Sigmoid colon (tissue), 7 donors: ENCODE measurements around the gene ZSCAN21. TPM values are rescaled to one million over a fixed set of nuclear protein-coding genes. Genes with fewer than 3 reads are reported as not detected.
"Not testable (repeated sequence)": the region's sequence is repeated elsewhere in the genome, so short reads cannot be mapped to it uniquely, and the experiment has no call there.

Experiments
- DNase-seq: peaks from one replicate; pipeline ENCODE4 v3.0.0-alpha.2; 2019
- H3K27ac ChIP-seq, 4 donors: fragments of 200-600 bp; sonication (generic); one replicate each; pipeline ENCODE4 v1.5.1; 2016 to 2019; ENCODE audit warnings: mild to moderate bottlenecking in 1 of 4
- H3K27me3 ChIP-seq, 3 donors: fragments of 200-600 bp; sonication (generic); one replicate each; pipeline ENCODE4 v1.5.1; 2019; ENCODE audit warnings: mild to moderate bottlenecking in 1 of 3
- H3K36me3 ChIP-seq, 4 donors: fragments of 200-600 bp; sonication (generic); one replicate each; pipeline ENCODE4 v1.5.1; 2016 to 2019
- H3K4me1 ChIP-seq, 4 donors: fragments of 200-600 bp; sonication (generic); one replicate each; pipeline ENCODE4 v1.5.1; 2017 to 2019
- H3K4me3 ChIP-seq, 4 donors: fragments of 200-600 bp; sonication (generic); one replicate each; pipeline ENCODE4 v1.5.1; 2017 to 2019; ENCODE audit warnings: mild to moderate bottlenecking in 2 of 4, moderate library complexity in 1 of 4
- H3K9me3 ChIP-seq, 4 donors: fragments of 200-600 bp in 3 of 4; sonication (generic) in 3 of 4; one replicate each; pipeline versions ENCODE4 v1.5.1 to v1.6.1; 2013 to 2019
- EP300 ChIP-seq, 4 donors: sonication (generic); formaldehyde crosslinking; IDR thresholded peaks; one replicate each; pipeline ENCODE4 v1.6.1; 2017; ENCODE audit warnings: antibody characterized with exemption in 4 of 4
- POLR2A ChIP-seq, 2 donors: fragments of 450-650 bp; IDR thresholded peaks; one replicate each; pipeline ENCODE4 v1.6.1; 2016; ENCODE audit warnings: antibody characterized with exemption in 2 of 2, mild to moderate bottlenecking in 2 of 2, moderate library complexity in 2 of 2
- POLR2AphosphoS5 ChIP-seq, 4 donors: sonication (generic); formaldehyde crosslinking; IDR thresholded peaks; one replicate each; pipeline ENCODE4 v1.6.1; 2017; ENCODE audit warnings: antibody characterized with exemption in 4 of 4
- WGBS, 2 donors: extraction: QIAGEN DNeasy Blood & Tissue Kit; methylation state at CpG; one replicate each; pipeline ENCODE4 v1.1.7; 2013; 5-methylcytosine and 5-hydroxymethylcytosine counted together
- intact Hi-C: fragments of 100-400 bp; cut with DNase I; formaldehyde crosslinking; loops from one replicate; pipeline ENCODE4 v1.15.1; 2023
- polyA plus RNA-seq, 3 donors: library from polyadenylated mRNA; stranded (reverse); fragments of 200-250 nt; gene quantifications; one replicate each; pipeline ENCODE4 v1.2.3, GENCODE V29; 2013
- total RNA-seq, 4 donors: library from RNA; depleted of rRNA; stranded (reverse); fragments of >200 nt; gene quantifications; one replicate each; pipeline ENCODE4 v1.1.0, GENCODE V29; 2016
- TF ChIP-seq, protein P1 (sequence below), 4 experiments: fragments of 450-650 bp in 3 of 4; fragments of 200-600 bp in 1 of 4; IDR thresholded peaks; one replicate each; pipeline ENCODE4 v1.5.1; 2016 to 2019; ENCODE audit warnings: antibody characterized with exemption in 4 of 4, mild to moderate bottlenecking in 3 of 4, moderate library complexity in 2 of 4
- donor health status: healthy with polysubstance abuse.
- donor health status: Bipolar disorder and iron deficiency.
- donor health status: healthy.

The ZSCAN21 gene
- total and polyA plus RNA-seq, 7 donors = 4.2 to 21.8 (median 14.7) TPM

DNA sequence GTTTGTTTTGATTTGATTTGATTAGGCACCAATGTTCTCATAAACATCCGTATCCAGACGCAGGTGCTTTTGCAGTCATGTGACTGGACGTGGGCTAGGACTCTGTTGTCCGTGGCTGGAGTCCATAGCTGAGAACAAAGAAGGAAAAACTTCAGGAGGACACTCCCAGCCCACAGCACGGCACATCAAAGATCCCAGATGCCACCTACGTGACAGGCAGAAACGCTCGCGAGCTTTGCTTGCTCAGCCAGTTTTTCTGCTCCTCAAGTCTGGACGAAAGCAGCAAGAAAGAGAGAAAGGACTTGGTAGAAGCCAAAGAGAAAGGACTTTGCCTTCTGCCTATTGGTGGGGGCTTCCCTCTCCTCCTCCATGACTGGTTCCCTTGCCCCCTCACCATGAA lies 41.0 kb upstream of the ZSCAN21 start:
- Histone ChIP-seq H3K4me1 (no peaks in the 10 kb centered on the region), H3K27me3 (no peaks in the 10 kb centered on the region), H3K36me3 (no peaks in the 10 kb centered on the region), H3K4me3 (no peak overlapping the region), H3K27ac (no peak overlapping the region), H3K9me3 (no peaks in the 10 kb centered on the region)
- no peak for DNase-seq
- TF ChIP-seq POLR2AphosphoS5 (IDR thresholded peaks at IDR 0.05) (no peak), EP300 (IDR thresholded peaks at IDR 0.05) (no peak), POLR2A (IDR thresholded peaks at IDR 0.05) (no peak)
- TF ChIP-seq, protein P1, sequence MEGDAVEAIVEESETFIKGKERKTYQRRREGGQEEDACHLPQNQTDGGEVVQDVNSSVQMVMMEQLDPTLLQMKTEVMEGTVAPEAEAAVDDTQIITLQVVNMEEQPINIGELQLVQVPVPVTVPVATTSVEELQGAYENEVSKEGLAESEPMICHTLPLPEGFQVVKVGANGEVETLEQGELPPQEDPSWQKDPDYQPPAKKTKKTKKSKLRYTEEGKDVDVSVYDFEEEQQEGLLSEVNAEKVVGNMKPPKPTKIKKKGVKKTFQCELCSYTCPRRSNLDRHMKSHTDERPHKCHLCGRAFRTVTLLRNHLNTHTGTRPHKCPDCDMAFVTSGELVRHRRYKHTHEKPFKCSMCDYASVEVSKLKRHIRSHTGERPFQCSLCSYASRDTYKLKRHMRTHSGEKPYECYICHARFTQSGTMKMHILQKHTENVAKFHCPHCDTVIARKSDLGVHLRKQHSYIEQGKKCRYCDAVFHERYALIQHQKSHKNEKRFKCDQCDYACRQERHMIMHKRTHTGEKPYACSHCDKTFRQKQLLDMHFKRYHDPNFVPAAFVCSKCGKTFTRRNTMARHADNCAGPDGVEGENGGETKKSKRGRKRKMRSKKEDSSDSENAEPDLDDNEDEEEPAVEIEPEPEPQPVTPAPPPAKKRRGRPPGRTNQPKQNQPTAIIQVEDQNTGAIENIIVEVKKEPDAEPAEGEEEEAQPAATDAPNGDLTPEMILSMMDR (IDR thresholded peaks at IDR 0.05) = no peak
- WGBS, 2 donors = 12 to 66% methylated on average over 10 of the region's 10 CpGs
- intact Hi-C loops = no loop called here

- 64 to 86% methylated on average over 8 of the region's 8 CpGs for WGBS, 2 donors
- H3K27ac ChIP-seq, intact Hi-C loops, H3K27me3 ChIP-seq, H3K4me3 ChIP-seq, H3K4me1 ChIP-seq, H3K9me3 ChIP-seq, H3K36me3 ChIP-seq, DNase-seq: not testable (repeated sequence)
Observed at GRCh38 chr7:100009952-100010351, 39.6 kb upstream of the ZSCAN21 start.

DNA sequence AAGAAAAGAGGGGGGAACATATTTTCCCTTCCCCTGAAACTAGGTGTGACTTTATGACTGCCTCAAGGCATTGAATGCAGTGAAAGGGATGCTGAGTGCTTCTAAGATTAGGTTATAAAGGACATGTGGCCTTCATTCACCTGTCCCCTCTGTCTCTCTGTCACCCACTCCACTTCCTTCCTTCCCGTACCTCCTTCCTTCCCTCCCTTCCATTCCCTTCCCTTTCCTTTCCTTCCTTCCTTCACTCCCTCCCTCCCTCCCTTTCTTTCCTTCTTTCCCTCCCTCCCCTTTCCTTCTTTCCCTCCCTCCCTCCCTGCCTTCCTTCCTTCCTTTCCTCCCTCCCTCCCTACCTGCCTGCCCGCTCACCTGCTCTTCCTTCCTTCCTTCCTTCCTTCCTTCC lies 38.7 kb upstream of the ZSCAN21 start:
- Histone ChIP-seq H3K27ac (no peak overlapping the region), H3K9me3 (no peaks in the 10 kb centered on the region), H3K4me1 (peaks cover 0 to 6% (median 5%) of the 10 kb centered on the region in 4 donors), H3K36me3 (no peaks in the 10 kb centered on the region), H3K27me3 (no peaks in the 10 kb centered on the region), H3K4me3 (no peak overlapping the region)
- intact Hi-C loops = no loop called here
- TF ChIP-seq POLR2AphosphoS5 (IDR thresholded peaks at IDR 0.05) (no peak), EP300 (IDR thresholded peaks at IDR 0.05) (no peak), POLR2A (IDR thresholded peaks at IDR 0.05) (no peak)
- TF ChIP-seq, protein P1 (IDR thresholded peaks at IDR 0.05) = no peak
- DNase-seq = no peak
- 75 to 86% methylated on average over 2 of the region's 2 CpGs for WGBS, 2 donors

DNA sequence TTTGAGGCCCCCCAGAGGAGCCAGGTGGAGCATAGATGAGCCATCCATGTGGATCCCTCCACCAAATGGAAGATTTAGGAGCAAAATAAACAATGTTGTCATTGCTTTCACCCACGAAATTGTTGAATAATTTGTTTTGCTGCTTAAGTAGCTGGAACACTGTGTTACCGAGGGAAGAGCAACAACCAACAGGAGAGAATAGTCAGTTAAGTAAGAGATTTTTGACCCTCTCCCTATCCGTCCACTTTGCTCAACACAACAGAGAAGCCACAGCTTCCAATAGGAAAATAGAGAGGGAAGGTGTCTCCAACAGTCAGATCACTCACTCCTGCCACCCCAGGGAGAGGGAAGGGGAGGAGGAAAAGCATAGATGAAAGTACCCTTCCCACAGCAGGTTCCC lies 38.1 kb upstream of the ZSCAN21 start:
- Histone ChIP-seq H3K27ac (no peak overlapping the region), H3K4me1 (peaks cover 0 to 12% (median 9%) of the 10 kb centered on the region in 4 donors), H3K27me3 (no peaks in the 10 kb centered on the region), H3K4me3 (no peak overlapping the region), H3K36me3 (no peaks in the 10 kb centered on the region), H3K9me3 (no peaks in the 10 kb centered on the region)
- WGBS, 2 donors = 62 to 66% methylated on average over 3 of the region's 3 CpGs
- no peak for TF ChIP-seq EP300 (IDR thresholded peaks at IDR 0.05)
- no peak for TF ChIP-seq POLR2AphosphoS5 (IDR thresholded peaks at IDR 0.05)
- TF ChIP-seq, protein P1 (IDR thresholded peaks at IDR 0.05) = no peak
- no peak for TF ChIP-seq POLR2A (IDR thresholded peaks at IDR 0.05)
- DNase-seq = no peak
- intact Hi-C loops = no loop called here

DNA sequence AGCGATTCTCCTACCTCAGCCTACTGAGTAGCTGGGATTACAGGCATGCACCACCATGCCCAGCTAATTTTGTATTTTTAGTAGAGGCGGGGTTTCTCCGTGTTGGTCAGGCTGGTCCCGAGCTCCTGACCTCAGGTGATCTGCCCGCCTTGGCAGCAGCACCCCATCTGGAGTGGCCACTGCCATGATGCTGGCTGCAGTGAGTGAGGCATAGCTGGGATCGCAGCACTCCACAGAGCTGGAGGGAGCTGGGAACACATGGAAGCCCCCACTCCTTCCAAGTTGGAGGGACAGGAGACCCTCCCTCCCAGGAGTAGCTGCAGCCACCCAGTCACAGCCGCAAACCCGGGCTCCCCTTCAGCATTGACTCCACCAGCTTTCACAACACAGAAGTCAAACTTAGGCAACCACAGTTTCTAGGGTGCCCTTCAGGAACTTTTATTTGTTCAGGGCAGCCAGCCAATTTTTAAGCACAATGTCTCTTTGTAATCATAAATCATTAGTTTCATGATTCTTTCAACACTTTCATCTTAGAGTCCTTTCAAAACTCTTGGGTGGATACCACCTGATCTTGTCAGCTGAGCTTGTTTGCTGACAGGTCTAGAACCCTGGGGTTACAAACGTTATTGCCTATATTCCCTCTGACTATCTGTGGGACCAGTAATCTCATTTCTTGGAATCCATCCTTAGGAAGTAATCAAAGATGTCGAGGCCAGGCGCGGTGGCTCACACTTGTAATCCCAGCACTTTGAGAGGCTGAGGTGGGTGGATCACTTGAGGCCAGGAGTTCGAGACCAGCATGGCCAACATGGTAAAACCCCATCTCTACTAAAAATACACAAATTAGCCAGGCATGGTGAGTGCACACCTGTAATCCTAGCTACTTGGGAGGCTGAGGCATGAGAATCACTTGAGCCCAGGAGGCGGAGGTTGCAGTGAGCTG lies 36.9 kb upstream of the ZSCAN21 start:
- H3K9me3 ChIP-seq, H3K4me3 ChIP-seq, DNase-seq, H3K36me3 ChIP-seq, intact Hi-C loops, H3K27ac ChIP-seq, H3K27me3 ChIP-seq: not testable (repeated sequence)
- 39 to 64% methylated on average over 14 of the region's 14 CpGs for WGBS, 2 donors
- peaks cover 0 to 23% (median 20%) of the 10 kb centered on the region in 4 donors for H3K4me1 ChIP-seq

DNA sequence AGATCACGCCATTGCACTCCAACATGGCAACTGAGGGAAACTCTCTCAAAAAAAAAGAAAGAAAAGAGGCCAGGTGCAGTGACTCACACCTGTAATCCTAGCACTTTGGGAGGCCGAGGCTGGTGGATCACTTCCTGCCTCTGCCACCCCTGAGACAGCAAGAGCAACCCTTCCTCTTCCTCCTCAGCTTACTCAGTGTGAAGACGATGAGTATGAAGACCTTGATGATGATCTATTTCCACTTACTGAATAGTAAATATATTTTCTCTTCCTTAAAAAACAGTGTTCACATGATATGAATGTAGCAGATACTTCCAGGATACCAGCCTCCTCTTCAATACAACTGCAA lies 36.3 kb upstream of the ZSCAN21 start:
- TF ChIP-seq, protein P1 (IDR thresholded peaks at IDR 0.05) = no peak
- TF ChIP-seq POLR2AphosphoS5 (IDR thresholded peaks at IDR 0.05) (no peak), EP300 (IDR thresholded peaks at IDR 0.05) (no peak), POLR2A (IDR thresholded peaks at IDR 0.05) (no peak)
- H3K9me3 ChIP-seq = no peaks in the 10 kb centered on the region
- no peak overlapping the region for H3K27ac ChIP-seq
- DNase-seq = no peak
- no peak overlapping the region for H3K4me3 ChIP-seq
- 48 to 61% methylated on average over 3 of the region's 3 CpGs for WGBS, 2 donors
- no peaks in the 10 kb centered on the region for H3K36me3 ChIP-seq
- H3K4me1 ChIP-seq = peaks cover 0 to 29% (median 27%) of the 10 kb centered on the region in 4 donors
- no peaks in the 10 kb centered on the region for H3K27me3 ChIP-seq
- intact Hi-C loops = no loop called here
